ENCODE data around the gene SGCE.
A peak's percentile ranks its signal among the peaks of the same experiment; 100 is the strongest.

Gene SGCE

GRCh38 chr7:94621120-94621519, 34.8 kb downstream of the SGCE start:
- no peak overlapping the region for H3K4me3 ChIP-seq (ENCODE audit: low read length)
- DNase-seq (ENCODE audit: low read depth), result no peak

GRCh38 chr7:94620703-94621118, 35.2 kb downstream of the SGCE start:
- peak; percentile 96 for DNase-seq (ENCODE audit: low read depth)
- TF ChIP-seq CTCF (IDR thresholded peaks at IDR 0.05; ENCODE audit: insufficient read depth, low read depth, low read length, missing control alignments), result no peak
- H3K4me3 ChIP-seq (ENCODE audit: low read length), result no peak overlapping the region

More at GRCh38 chr7:94621120-94621519, 34.8 kb downstream of the SGCE start:
- no peak for TF ChIP-seq CTCF (IDR thresholded peaks at IDR 0.05; ENCODE audit: insufficient read depth, low read depth, low read length, missing control alignments)

GRCh38 chr7:94618126-94618525, 37.8 kb downstream of the SGCE start:
- no peak overlapping the region for H3K4me3 ChIP-seq (ENCODE audit: low read length)
- no peak for DNase-seq (ENCODE audit: low read depth)
- TF ChIP-seq CTCF (IDR thresholded peaks at IDR 0.05; ENCODE audit: insufficient read depth, low read depth, low read length, missing control alignments), result no peak

GRCh38 chr7:94616855-94617254, 39.1 kb downstream of the SGCE start:
- TF ChIP-seq CTCF (IDR thresholded peaks at IDR 0.05; ENCODE audit: insufficient read depth, low read depth, low read length, missing control alignments), result no peak
- no peak for DNase-seq (ENCODE audit: low read depth)
- no peak overlapping the region for H3K4me3 ChIP-seq (ENCODE audit: low read length)

GRCh38 chr7:94615666-94616065, 40.3 kb downstream of the SGCE start:
- no peak for TF ChIP-seq CTCF (IDR thresholded peaks at IDR 0.05; ENCODE audit: insufficient read depth, low read depth, low read length, missing control alignments)
- no peak for DNase-seq (ENCODE audit: low read depth)
- H3K4me3 ChIP-seq (ENCODE audit: low read length), result no peak overlapping the region

- no peak for DNase-seq (ENCODE audit: low read depth)
- H3K4me3 ChIP-seq (ENCODE audit: low read length), result no peak overlapping the region
- no peak for TF ChIP-seq CTCF (IDR thresholded peaks at IDR 0.05; ENCODE audit: insufficient read depth, low read depth, low read length, missing control alignments)
These were observed 43.3 kb downstream of the SGCE start for GRCh38 chr7:94612661-94613060.

- DNase-seq (ENCODE audit: low read depth), result no peak
- H3K4me3 ChIP-seq (ENCODE audit: low read length), result no peak overlapping the region
- no peak for TF ChIP-seq CTCF (IDR thresholded peaks at IDR 0.05; ENCODE audit: insufficient read depth, low read depth, low read length, missing control alignments)
These were observed 43.7 kb downstream of the SGCE start for GRCh38 chr7:94612253-94612652.
